ENCODE data around the gene UGT1A3.

Gene UGT1A3

GRCh38 chr2:233761040-233761769, 32.4 kb downstream of the UGT1A3 start:
- Histone ChIP-seq H3K4me3 (ENCODE audit: insufficient read depth, low read length, poor library complexity, severe bottlenecking) (no peak overlapping the region), H3K79me2 (ENCODE audit: insufficient read depth, low read length) (no peaks in the 10 kb centered on the region), H2AFZ (ENCODE audit: low read depth, low read length, severe bottlenecking) (no peak overlapping the region), H3K36me3 (ENCODE audit: low read length) (no peaks in the 10 kb centered on the region), H3K27me3 (ENCODE audit: low read length) (no peaks in the 10 kb centered on the region), H3K27ac (ENCODE audit: low read depth, low read length) (no peak overlapping the region), H3K4me2 (ENCODE audit: low read depth, low read length, poor library complexity, severe bottlenecking) (no peak overlapping the region), H3K9ac (ENCODE audit: low read length) (no peak overlapping the region), H3K9me2 (replicated peaks; ENCODE audit: insufficient read depth, low read length) (no peaks in the 10 kb centered on the region), H3F3A (ENCODE audit: insufficient read depth) (no peaks in the 10 kb centered on the region), H4K20me1 (ENCODE audit: low read depth, low read length) (no peaks in the 10 kb centered on the region), H3K9me3 (ENCODE audit: insufficient read depth, low read length) (no peaks in the 10 kb centered on the region)
- TF ChIP-seq CTCF (IDR thresholded peaks at IDR 0.05; ENCODE audit: insufficient read depth, low read length, poor library complexity, severe bottlenecking): no peak
- no peak for TF ChIP-seq EZH2phosphoT487 (conservative IDR thresholded peaks at IDR 0.05; ENCODE audit: low read length)

- Histone ChIP-seq H3K27ac (ENCODE audit: low read depth, low read length) (no peak overlapping the region), H3K36me3 (ENCODE audit: low read length) (no peaks in the 10 kb centered on the region), H4K20me1 (ENCODE audit: low read depth, low read length) (no peaks in the 10 kb centered on the region), H3K9me2 (replicated peaks; ENCODE audit: insufficient read depth, low read length) (no peaks in the 10 kb centered on the region), H2AFZ (ENCODE audit: low read depth, low read length, severe bottlenecking) (no peak overlapping the region), H3F3A (ENCODE audit: insufficient read depth) (no peaks in the 10 kb centered on the region), H3K9ac (ENCODE audit: low read length) (no peak overlapping the region), H3K4me2 (ENCODE audit: low read depth, low read length, poor library complexity, severe bottlenecking) (no peak overlapping the region), H3K4me3 (ENCODE audit: insufficient read depth, low read length, poor library complexity, severe bottlenecking) (no peak overlapping the region), H3K9me3 (ENCODE audit: insufficient read depth, low read length) (no peaks in the 10 kb centered on the region), H3K27me3 (ENCODE audit: low read length) (no peaks in the 10 kb centered on the region), H3K79me2 (ENCODE audit: insufficient read depth, low read length) (no peaks in the 10 kb centered on the region)
- TF ChIP-seq EZH2phosphoT487 (conservative IDR thresholded peaks at IDR 0.05; ENCODE audit: low read length) (no peak), CTCF (IDR thresholded peaks at IDR 0.05; ENCODE audit: insufficient read depth, low read length, poor library complexity, severe bottlenecking) (no peak)
These were observed 35.4 kb downstream of the UGT1A3 start for GRCh38 chr2:233764264-233764663.

- Histone ChIP-seq H2AFZ (ENCODE audit: low read depth, low read length, severe bottlenecking) (no peak overlapping the region), H3K9ac (ENCODE audit: low read length) (no peak overlapping the region), H3F3A (ENCODE audit: insufficient read depth) (no peaks in the 10 kb centered on the region), H3K36me3 (ENCODE audit: low read length) (no peaks in the 10 kb centered on the region), H4K20me1 (ENCODE audit: low read depth, low read length) (no peaks in the 10 kb centered on the region), H3K27me3 (ENCODE audit: low read length) (no peaks in the 10 kb centered on the region), H3K4me3 (ENCODE audit: insufficient read depth, low read length, poor library complexity, severe bottlenecking) (no peak overlapping the region), H3K79me2 (ENCODE audit: insufficient read depth, low read length) (no peaks in the 10 kb centered on the region), H3K9me2 (replicated peaks; ENCODE audit: insufficient read depth, low read length) (no peaks in the 10 kb centered on the region), H3K27ac (ENCODE audit: low read depth, low read length) (no peak overlapping the region), H3K9me3 (ENCODE audit: insufficient read depth, low read length) (no peaks in the 10 kb centered on the region), H3K4me2 (ENCODE audit: low read depth, low read length, poor library complexity, severe bottlenecking) (no peak overlapping the region)
- no peak for TF ChIP-seq EZH2phosphoT487 (conservative IDR thresholded peaks at IDR 0.05; ENCODE audit: low read length)
- TF ChIP-seq CTCF (IDR thresholded peaks at IDR 0.05; ENCODE audit: insufficient read depth, low read length, poor library complexity, severe bottlenecking): no peak
These were observed 35.9 kb downstream of the UGT1A3 start for GRCh38 chr2:233764761-233765160.
